HEK293 (cell line): ENCODE results near the gene CCDC195.

Experiments used
- CTCF ChIP-seq: fragments of 450-650 bp; formaldehyde crosslinking; IDR thresholded peaks from 2 replicates; pipeline ENCODE4 v1.5.1; 2016; ENCODE audit warnings: missing biosample characterization, missing genetic modification characterization
- MEIS1 ChIP-seq: sonication (generic); formaldehyde crosslinking; IDR thresholded peaks from 2 replicates; pipeline ENCODE4 v1.8.1; 2022; ENCODE audit warnings: missing genetic modification reagents, mild to moderate bottlenecking, borderline replicate concordance
- PBX3 ChIP-seq: sonication (generic); formaldehyde crosslinking; IDR thresholded peaks from 2 replicates; pipeline ENCODE4 v1.8.1; 2022; ENCODE audit warnings: mild to moderate bottlenecking, moderate library complexity, missing genetic modification reagents
- RBAK ChIP-seq: fragments of 450-650 bp; formaldehyde crosslinking; IDR thresholded peaks from 2 replicates; pipeline ENCODE4 v1.5.1; 2016; ENCODE audit warnings: missing biosample characterization, missing genetic modification characterization
- SALL2 ChIP-seq: fragments of 450-650 bp; formaldehyde crosslinking; IDR thresholded peaks from 2 replicates; pipeline ENCODE4 v1.5.0; 2017; ENCODE audit warnings: missing biosample characterization, mild to moderate bottlenecking, missing genetic modification characterization, borderline replicate concordance
- TCF7L2 ChIP-seq: IDR thresholded peaks from 2 replicates; pipeline ENCODE4 v1.6.1; 2011; ENCODE audit warnings: low read depth, mild to moderate bottlenecking, inconsistent platforms, low read length, moderate library complexity, borderline replicate concordance
- YY1 ChIP-seq: fragments of 450-650 bp; formaldehyde crosslinking; IDR thresholded peaks from 2 replicates; pipeline ENCODE4 v1.5.1; 2018; ENCODE audit warnings: missing biosample characterization, missing genetic modification characterization
- ZNF324 ChIP-seq: fragments of 450-650 bp; formaldehyde crosslinking; IDR thresholded peaks from 2 replicates; pipeline ENCODE4 v1.5.1; 2016; ENCODE audit warnings: missing biosample characterization, missing genetic modification characterization
- ZNF398 ChIP-seq: fragments of 450-650 bp; formaldehyde crosslinking; IDR thresholded peaks from 2 replicates; pipeline ENCODE4 v1.5.1; 2017; ENCODE audit warnings: missing biosample characterization, missing genetic modification characterization
- ZNF513 ChIP-seq: fragments of 450-650 bp; IDR thresholded peaks from 2 replicates; pipeline ENCODE4 v1.5.1; 2018; ENCODE audit warnings: missing biosample characterization, missing genetic modification characterization
- ZNF518A ChIP-seq: fragments of 450-650 bp; formaldehyde crosslinking; conservative IDR thresholded peaks from 2 replicates; pipeline ENCODE4 v1.5.1; 2016; ENCODE audit warnings: low read depth, missing biosample characterization, missing genetic modification characterization
- ZNF621 ChIP-seq: fragments of 450-650 bp; formaldehyde crosslinking; IDR thresholded peaks from 2 replicates; pipeline ENCODE4 v1.5.1; 2017; ENCODE audit warnings: missing biosample characterization, missing genetic modification characterization
- ZNF785 ChIP-seq: fragments of 450-650 bp; formaldehyde crosslinking; IDR thresholded peaks from 2 replicates; pipeline ENCODE4 v1.5.1; 2016; ENCODE audit warnings: missing biosample characterization, missing genetic modification characterization

- TF ChIP-seq RBAK (no peak), PBX3 (CRISPR knock-in tag) (no peak), CTCF (no peak), ZNF398 (tag by site-specific recombination) (no peak), ZNF785 (tag by site-specific recombination) (no peak), ZNF324 (tag by site-specific recombination) (no peak), ZNF621 (tag by site-specific recombination) (no peak), ZNF513 (tag by site-specific recombination) (no peak), SALL2 (no peak), ZNF518A (tag by site-specific recombination) (no peak), YY1 (tag by site-specific recombination) (no peak), TCF7L2 (no peak), MEIS1 (CRISPR knock-in tag) (no peak)
Observed at GRCh38 chr2:224688997-224689396, 27.2 kb downstream of the CCDC195 start.
